ENCODE measurements around the gene TRIM17. TPM values are rescaled to one million over a fixed set of nuclear protein-coding genes. Genes with fewer than 3 reads are reported as not detected.

Gene TRIM17
- total RNA-seq, 1 donor from 2014 or later = 1.5 TPM

GRCh38 chr1:228411121-228411520 is 5.5 kb downstream of the TRIM17 start:
- H3K9me3 Mint-ChIP-seq (ENCODE audit: unreplicated experiment) = no peaks in the 10 kb centered on the region
- H3K27ac Mint-ChIP-seq (ENCODE audit: unreplicated experiment) = no peak overlapping the region
- DNase-seq (ENCODE audit: low read depth) (no peak), FAIRE-seq (no peak)
- H3K4me3 ChIP-seq (ENCODE audit: insufficient read depth, low read depth, low read length) = no peak overlapping the region
- H2AFZ ChIP-seq (ENCODE audit: low read depth, low read length) = no peak overlapping the region
- peaks cover 52% of the 10 kb centered on the region for H4K20me1 ChIP-seq (ENCODE audit: insufficient read depth, low read length)
- H3K4me1 Mint-ChIP-seq (ENCODE audit: low read depth, unreplicated experiment) = no peaks in the 10 kb centered on the region
- no peak overlapping the region for H3K9ac ChIP-seq (ENCODE audit: low read length)
- no peaks in the 10 kb centered on the region for H3K36me3 ChIP-seq (ENCODE audit: insufficient read depth, low read length)
- H3K4me2 ChIP-seq (ENCODE audit: low read length) = no peak overlapping the region
- TF ChIP-seq CTCF (IDR thresholded peaks at IDR 0.05; ENCODE audit: insufficient read depth, low read depth, low read length) (no peak), EZH2 (IDR thresholded peaks at IDR 0.05; ENCODE audit: insufficient read depth, low read length) (no peak)
- no peak overlapping the region for H3K27ac ChIP-seq (ENCODE audit: low read depth, low read length)
- H3K36me3 Mint-ChIP-seq (ENCODE audit: low read depth, unreplicated experiment) = peaks cover 21% of the 10 kb centered on the region
- peaks cover 15% of the 10 kb centered on the region for H3K27me3 Mint-ChIP-seq (ENCODE audit: low read depth, unreplicated experiment)
- H3K4me3 Mint-ChIP-seq (ENCODE audit: unreplicated experiment) = no peak overlapping the region
- H3K79me2 ChIP-seq (ENCODE audit: insufficient read depth, low read length) = peaks cover 21% of the 10 kb centered on the region
- H3K9me3 ChIP-seq (ENCODE audit: insufficient read depth, low read depth, low read length) = no peaks in the 10 kb centered on the region
- H3K27me3 ChIP-seq (ENCODE audit: insufficient read depth, low read length) = peaks cover 7% of the 10 kb centered on the region
- peaks cover 16% of the 10 kb centered on the region for H3K4me1 ChIP-seq (ENCODE audit: insufficient read depth, low read length)

- H3K27ac ChIP-seq (ENCODE audit: low read depth, low read length) = no peak overlapping the region
- H3K4me1 ChIP-seq (ENCODE audit: insufficient read depth, low read length) = peaks cover 12% of the 10 kb centered on the region
- no peak overlapping the region for H3K9ac ChIP-seq (ENCODE audit: low read length)
- no peak overlapping the region for H3K4me2 ChIP-seq (ENCODE audit: low read length)
- FAIRE-seq (no peak), DNase-seq (ENCODE audit: low read depth) (no peak)
- no peaks in the 10 kb centered on the region for H3K9me3 ChIP-seq (ENCODE audit: insufficient read depth, low read depth, low read length)
- H4K20me1 ChIP-seq (ENCODE audit: insufficient read depth, low read length) = peaks cover 50% of the 10 kb centered on the region
- Mint-ChIP-seq H3K36me3 (ENCODE audit: low read depth, unreplicated experiment) (peaks cover 21% of the 10 kb centered on the region), H3K9me3 (ENCODE audit: unreplicated experiment) (no peaks in the 10 kb centered on the region), H3K4me1 (ENCODE audit: low read depth, unreplicated experiment) (no peaks in the 10 kb centered on the region), H3K4me3 (ENCODE audit: unreplicated experiment) (no peak overlapping the region), H3K27me3 (ENCODE audit: low read depth, unreplicated experiment) (peaks cover 14% of the 10 kb centered on the region), H3K27ac (ENCODE audit: unreplicated experiment) (no peak overlapping the region)
- H3K36me3 ChIP-seq (ENCODE audit: insufficient read depth, low read length) = no peaks in the 10 kb centered on the region
- no peak overlapping the region for H3K4me3 ChIP-seq (ENCODE audit: insufficient read depth, low read depth, low read length)
- peaks cover 26% of the 10 kb centered on the region for H3K79me2 ChIP-seq (ENCODE audit: insufficient read depth, low read length)
- H2AFZ ChIP-seq (ENCODE audit: low read depth, low read length) = no peak overlapping the region
- peaks cover 4% of the 10 kb centered on the region for H3K27me3 ChIP-seq (ENCODE audit: insufficient read depth, low read length)
- TF ChIP-seq EZH2 (IDR thresholded peaks at IDR 0.05; ENCODE audit: insufficient read depth, low read length) = no peak
- no peak for TF ChIP-seq CTCF (IDR thresholded peaks at IDR 0.05; ENCODE audit: insufficient read depth, low read depth, low read length)
Measured at GRCh38 chr1:228410671-228411070, 6.0 kb downstream of the TRIM17 start.

GRCh38 chr1:228410015-228410414 is 6.6 kb downstream of the TRIM17 start:
- H3K4me1 Mint-ChIP-seq (ENCODE audit: low read depth, unreplicated experiment) = no peaks in the 10 kb centered on the region
- Histone ChIP-seq H4K20me1 (ENCODE audit: insufficient read depth, low read length) (peaks cover 50% of the 10 kb centered on the region), H3K79me2 (ENCODE audit: insufficient read depth, low read length) (peaks cover 32% of the 10 kb centered on the region), H3K4me3 (ENCODE audit: insufficient read depth, low read depth, low read length) (no peak overlapping the region), H3K9ac (ENCODE audit: low read length) (no peak overlapping the region), H3K4me1 (ENCODE audit: insufficient read depth, low read length) (peaks cover 17% of the 10 kb centered on the region), H3K36me3 (ENCODE audit: insufficient read depth, low read length) (no peaks in the 10 kb centered on the region), H3K9me3 (ENCODE audit: insufficient read depth, low read depth, low read length) (no peaks in the 10 kb centered on the region), H2AFZ (ENCODE audit: low read depth, low read length) (no peak overlapping the region), H3K27ac (ENCODE audit: low read depth, low read length) (no peak overlapping the region), H3K4me2 (ENCODE audit: low read length) (no peak overlapping the region), H3K27me3 (ENCODE audit: insufficient read depth, low read length) (no peaks in the 10 kb centered on the region)
- DNase-seq (ENCODE audit: low read depth) (no peak), FAIRE-seq (no peak)
- TF ChIP-seq EZH2 (IDR thresholded peaks at IDR 0.05; ENCODE audit: insufficient read depth, low read length) (no peak), CTCF (IDR thresholded peaks at IDR 0.05; ENCODE audit: insufficient read depth, low read depth, low read length) (no peak)
- no peaks in the 10 kb centered on the region for H3K9me3 Mint-ChIP-seq (ENCODE audit: unreplicated experiment)
- peaks cover 8% of the 10 kb centered on the region for H3K27me3 Mint-ChIP-seq (ENCODE audit: low read depth, unreplicated experiment)
- H3K27ac Mint-ChIP-seq (ENCODE audit: unreplicated experiment) = no peak overlapping the region
- H3K4me3 Mint-ChIP-seq (ENCODE audit: unreplicated experiment) = no peak overlapping the region
- peaks cover 21% of the 10 kb centered on the region for H3K36me3 Mint-ChIP-seq (ENCODE audit: low read depth, unreplicated experiment)

Measured in astrocyte (in vitro differentiated cells and primary cell).